ENCODE results near the gene ADARB2.

- TF ChIP-seq POLR2AphosphoS5 (IDR thresholded peaks at IDR 0.05; ENCODE audit: low read depth, low read length): no peak
- TF ChIP-seq POLR2A (IDR thresholded peaks at IDR 0.05; ENCODE audit: low read depth, low read length): no peak
- no peak for TF ChIP-seq SPI1 (IDR thresholded peaks at IDR 0.05; ENCODE audit: low read depth, low read length)
- TF ChIP-seq TAF1 (IDR thresholded peaks at IDR 0.05; ENCODE audit: low read depth, low read length): no peak
- no peak for TF ChIP-seq POU2F2 (IDR thresholded peaks at IDR 0.05; ENCODE audit: low read depth, low read length)
- no peak for TF ChIP-seq PAX5 (IDR thresholded peaks at IDR 0.05; ENCODE audit: insufficient read depth, low read length, severe bottlenecking)
Measured at GRCh38 chr10:1290071-1290471, 447.3 kb downstream of the ADARB2 start.
